Activated T-helper 1 cell treated with anti-CD3 and anti-CD28 coated beads, Interleukin-12 subunit alpha, Interleukin-12 subunit beta, Interleukin-2, Interleukin-4 antibody, amounts not matched to agents 30 ng/mL and 10 ng/mL and 1 ng/mL, durations not matched to agents 14 hours and 24 hours and 36 hours (primary cell): Measurements from ENCODE around the gene NUP188. TPM values are rescaled to one million over a fixed set of nuclear protein-coding genes. Genes with fewer than 3 reads are reported as not detected.

Experiments used
- DNase-seq: peaks from one replicate; pipeline ENCODE4 v3.0.0; 2021; ENCODE audit warnings: low spot score
- H3K27ac Mint-ChIP-seq: one replicate; pipeline ENCODE4 v1.8.0; 2021; ENCODE audit warnings: mild to moderate bottlenecking, mixed read lengths
- H3K27me3 Mint-ChIP-seq: one replicate; pipeline ENCODE4 v1.8.0; 2022; ENCODE audit warnings: mild to moderate bottlenecking, moderate library complexity, mixed read lengths; ENCODE audit not compliant: insufficient read depth
- H3K36me3 Mint-ChIP-seq: one replicate; pipeline ENCODE4 v1.8.0; 2021; ENCODE audit warnings: low read depth, mixed read lengths
- H3K4me1 Mint-ChIP-seq: one replicate; pipeline ENCODE4 v1.8.0; 2021; ENCODE audit warnings: low read depth, mixed read lengths
- H3K4me3 Mint-ChIP-seq: one replicate; pipeline ENCODE4 v1.8.0; 2021; ENCODE audit warnings: mild to moderate bottlenecking, moderate library complexity, mixed read lengths
- H3K9me3 Mint-ChIP-seq: one replicate; pipeline ENCODE4 v1.8.0; 2021; ENCODE audit warnings: mixed read lengths
- intact Hi-C: fragments of 100-400 bp; cut with micrococcal nuclease; formaldehyde crosslinking; loops from one replicate; pipeline ENCODE4 v1.15.1; 2024
- total RNA-seq: library from RNA; stranded (reverse); gene quantifications from 2 replicates; pipeline ENCODE4 v1.2.3, GENCODE V29; 2022

The NUP188 gene
- total RNA-seq, 1 donor from 2014 or later: 158 TPM

GRCh38 chr9:128905964-128906363, 41.5 kb upstream of the NUP188 start:
- Mint-ChIP-seq H3K9me3 (no peaks in the 10 kb centered on the region), H3K4me1 (peaks cover 62% of the 10 kb centered on the region), H3K27me3 (no peaks in the 10 kb centered on the region), H3K27ac (no peak overlapping the region), H3K4me3 (no peak overlapping the region), H3K36me3 (peaks cover 28% of the 10 kb centered on the region)
- no peak for DNase-seq
- intact Hi-C loops: no loop called here

- intact Hi-C loops: no loop called here
- peaks cover 66% of the 10 kb centered on the region for H3K4me1 Mint-ChIP-seq
- H3K36me3 Mint-ChIP-seq: peaks cover 31% of the 10 kb centered on the region
- DNase-seq: no peak
- H3K27ac Mint-ChIP-seq: peak overlapping the region; percentile 79
- H3K9me3 Mint-ChIP-seq: no peaks in the 10 kb centered on the region
- no peaks in the 10 kb centered on the region for H3K27me3 Mint-ChIP-seq
- no peak overlapping the region for H3K4me3 Mint-ChIP-seq
Observed at GRCh38 chr9:128906741-128907140, 40.8 kb upstream of the NUP188 start.

- Mint-ChIP-seq H3K27ac (no peak overlapping the region), H3K9me3 (no peaks in the 10 kb centered on the region), H3K36me3 (peaks cover 39% of the 10 kb centered on the region), H3K4me3 (no peak overlapping the region), H3K4me1 (peaks cover 67% of the 10 kb centered on the region), H3K27me3 (no peaks in the 10 kb centered on the region)
- DNase-seq: no peak
- intact Hi-C loops: no loop called here
Observed at GRCh38 chr9:128908372-128908771, 39.1 kb upstream of the NUP188 start.

- peaks cover 72% of the 10 kb centered on the region for H3K4me1 Mint-ChIP-seq
- peak overlapping the region; percentile 55 for H3K27ac Mint-ChIP-seq
- H3K4me3 Mint-ChIP-seq: no peak overlapping the region
- intact Hi-C loops: no loop called here
- peaks cover 41% of the 10 kb centered on the region for H3K36me3 Mint-ChIP-seq
- H3K9me3 Mint-ChIP-seq: no peaks in the 10 kb centered on the region
- DNase-seq: no peak
- no peaks in the 10 kb centered on the region for H3K27me3 Mint-ChIP-seq
Observed at GRCh38 chr9:128909859-128910258, 37.6 kb upstream of the NUP188 start.

- no peak for DNase-seq
- Mint-ChIP-seq H3K9me3 (no peaks in the 10 kb centered on the region), H3K4me1 (peaks cover 65% of the 10 kb centered on the region), H3K36me3 (peaks cover 45% of the 10 kb centered on the region), H3K27me3 (no peaks in the 10 kb centered on the region), H3K27ac (peak overlapping the region; percentile 61), H3K4me3 (no peak overlapping the region)
- intact Hi-C loops: no loop called here
Observed at GRCh38 chr9:128910906-128911305, 36.6 kb upstream of the NUP188 start.

- peaks cover 47% of the 10 kb centered on the region for H3K36me3 Mint-ChIP-seq
- peaks cover 61% of the 10 kb centered on the region for H3K4me1 Mint-ChIP-seq
- no peak overlapping the region for H3K4me3 Mint-ChIP-seq
Observed at GRCh38 chr9:128911529-128912035, 35.9 kb upstream of the NUP188 start.

GRCh38 chr9:128912270-128912853, 35.1 kb upstream of the NUP188 start:
- intact Hi-C loops: loop anchor here (1.0 kb wide), 1 partner anchor 10 kb away; no protein-coding TSS in a partner anchor
- peaks cover 58% of the 10 kb centered on the region for H3K4me1 Mint-ChIP-seq
- peaks cover 48% of the 10 kb centered on the region for H3K36me3 Mint-ChIP-seq
- no peaks in the 10 kb centered on the region for H3K27me3 Mint-ChIP-seq
- peak overlapping the region; percentile 93 for H3K27ac Mint-ChIP-seq
- H3K4me3 Mint-ChIP-seq: peak overlapping the region; percentile 66
- DNase-seq: no peak
- no peaks in the 10 kb centered on the region for H3K9me3 Mint-ChIP-seq

More at GRCh38 chr9:128911529-128912035, 35.9 kb upstream of the NUP188 start:
- no peak for DNase-seq
- Mint-ChIP-seq H3K9me3 (no peaks in the 10 kb centered on the region), H3K27ac (no peak overlapping the region), H3K27me3 (no peaks in the 10 kb centered on the region)
- intact Hi-C loops: loop anchor here (1.0 kb wide), 1 partner anchor 9 kb away; no protein-coding TSS in a partner anchor

GRCh38 chr9:128913048-128913900, 34.2 kb upstream of the NUP188 start:
- no peak for DNase-seq
- no peaks in the 10 kb centered on the region for H3K27me3 Mint-ChIP-seq
- H3K36me3 Mint-ChIP-seq: peaks cover 48% of the 10 kb centered on the region
- H3K27ac Mint-ChIP-seq: peak overlapping the region; percentile 93
- H3K4me3 Mint-ChIP-seq: peak overlapping the region; percentile 66
- intact Hi-C loops: no loop called here
- no peaks in the 10 kb centered on the region for H3K9me3 Mint-ChIP-seq
- peaks cover 65% of the 10 kb centered on the region for H3K4me1 Mint-ChIP-seq

- H3K27me3 Mint-ChIP-seq: no peaks in the 10 kb centered on the region
- no peak overlapping the region for H3K4me3 Mint-ChIP-seq
- no peak for DNase-seq
- peak overlapping the region; percentile 93 for H3K27ac Mint-ChIP-seq
- H3K4me1 Mint-ChIP-seq: peaks cover 59% of the 10 kb centered on the region
- no peaks in the 10 kb centered on the region for H3K9me3 Mint-ChIP-seq
- H3K36me3 Mint-ChIP-seq: peaks cover 44% of the 10 kb centered on the region
- intact Hi-C loops: no loop called here
Observed at GRCh38 chr9:128913995-128914772, 33.3 kb upstream of the NUP188 start.

GRCh38 chr9:128916204-128916603, 31.3 kb upstream of the NUP188 start:
- H3K27ac Mint-ChIP-seq: peak overlapping the region; percentile 31
- H3K9me3 Mint-ChIP-seq: no peaks in the 10 kb centered on the region
- intact Hi-C loops: no loop called here
- DNase-seq: no peak
- H3K4me3 Mint-ChIP-seq: no peak overlapping the region
- H3K36me3 Mint-ChIP-seq: peaks cover 38% of the 10 kb centered on the region
- no peaks in the 10 kb centered on the region for H3K27me3 Mint-ChIP-seq
- H3K4me1 Mint-ChIP-seq: peaks cover 39% of the 10 kb centered on the region

- no peak for DNase-seq
- H3K27ac Mint-ChIP-seq: peak overlapping the region; percentile 31
- no peak overlapping the region for H3K4me3 Mint-ChIP-seq
- intact Hi-C loops: no loop called here
- no peaks in the 10 kb centered on the region for H3K9me3 Mint-ChIP-seq
- H3K36me3 Mint-ChIP-seq: peaks cover 38% of the 10 kb centered on the region
- peaks cover 42% of the 10 kb centered on the region for H3K4me1 Mint-ChIP-seq
- no peaks in the 10 kb centered on the region for H3K27me3 Mint-ChIP-seq
Observed at GRCh38 chr9:128916745-128917144, 30.8 kb upstream of the NUP188 start.

GRCh38 chr9:128917151-128917849, 30.2 kb upstream of the NUP188 start:
- no peaks in the 10 kb centered on the region for H3K27me3 Mint-ChIP-seq
- no peak overlapping the region for H3K4me3 Mint-ChIP-seq
- intact Hi-C loops: no loop called here
- no peak overlapping the region for H3K27ac Mint-ChIP-seq
- H3K4me1 Mint-ChIP-seq: peaks cover 38% of the 10 kb centered on the region
- H3K36me3 Mint-ChIP-seq: peaks cover 36% of the 10 kb centered on the region
- H3K9me3 Mint-ChIP-seq: no peaks in the 10 kb centered on the region
- DNase-seq: no peak
